ENCODE data around the gene CALHM3. TPM values are rescaled to one million over a fixed set of nuclear protein-coding genes. Genes with fewer than 3 reads are reported as not detected.

Gene CALHM3
- total and polyA plus RNA-seq, 2 donors from 2014 or later: not detected

- DNase-seq (peak in 1 of 5 donors; percentile 39), FAIRE-seq (no peak)
- no peaks in the 10 kb centered on the region for H3K9me3 ChIP-seq (ENCODE audit: control insufficient read depth in 2 of 3, insufficient read depth in 1 of 3, low read length in 3 of 3)
- H3K36me3 ChIP-seq (ENCODE audit: control insufficient read depth in 2 of 3, insufficient read depth in 3 of 3, low read length in 3 of 3): no peaks in the 10 kb centered on the region
- no peaks in the 10 kb centered on the region for H3K27me3 ChIP-seq (ENCODE audit: control insufficient read depth, insufficient read depth, low read length)
- no peak overlapping the region for H3K9ac ChIP-seq (ENCODE audit: low read length in 3 of 3)
- no peaks in the 10 kb centered on the region for H3K4me1 ChIP-seq (ENCODE audit: control insufficient read depth in 2 of 3, insufficient read depth in 2 of 3, low read depth in 1 of 3, low read length in 3 of 3)
- no peak overlapping the region for H3K27ac ChIP-seq (ENCODE audit: low read depth in 2 of 2, low read length in 2 of 2)
- no peak for TF ChIP-seq CTCF (IDR thresholded peaks at IDR 0.05; ENCODE audit: borderline replicate concordance, extremely low read depth, insufficient read depth)
- no peak overlapping the region for H3K4me3 ChIP-seq (ENCODE audit: low read length in 3 of 3)
- intact Hi-C loops (cut with DNase I): no loop called here
These were observed 35.2 kb upstream of the CALHM3 start for GRCh38 chr10:103514244-103514643.

GRCh38 chr10:103513380-103514060, 34.5 kb upstream of the CALHM3 start:
- Histone ChIP-seq H3K36me3 (ENCODE audit: control insufficient read depth in 2 of 3, insufficient read depth in 3 of 3, low read length in 3 of 3) (no peaks in the 10 kb centered on the region), H3K9ac (ENCODE audit: low read length in 3 of 3) (no peak overlapping the region), H3K27me3 (ENCODE audit: control insufficient read depth, insufficient read depth, low read length) (no peaks in the 10 kb centered on the region), H3K4me3 (ENCODE audit: low read length in 3 of 3) (no peak overlapping the region), H3K4me1 (ENCODE audit: control insufficient read depth in 2 of 3, insufficient read depth in 2 of 3, low read depth in 1 of 3, low read length in 3 of 3) (no peaks in the 10 kb centered on the region), H3K27ac (ENCODE audit: low read depth in 2 of 2, low read length in 2 of 2) (no peak overlapping the region), H3K9me3 (ENCODE audit: control insufficient read depth in 2 of 3, insufficient read depth in 1 of 3, low read length in 3 of 3) (no peaks in the 10 kb centered on the region)
- intact Hi-C loops (cut with DNase I): no loop called here
- TF ChIP-seq CTCF (IDR thresholded peaks at IDR 0.05; ENCODE audit: borderline replicate concordance, extremely low read depth, insufficient read depth): no peak
- no peak for FAIRE-seq
- DNase-seq: peak in 1 of 5 donors; percentile 63

DNA sequence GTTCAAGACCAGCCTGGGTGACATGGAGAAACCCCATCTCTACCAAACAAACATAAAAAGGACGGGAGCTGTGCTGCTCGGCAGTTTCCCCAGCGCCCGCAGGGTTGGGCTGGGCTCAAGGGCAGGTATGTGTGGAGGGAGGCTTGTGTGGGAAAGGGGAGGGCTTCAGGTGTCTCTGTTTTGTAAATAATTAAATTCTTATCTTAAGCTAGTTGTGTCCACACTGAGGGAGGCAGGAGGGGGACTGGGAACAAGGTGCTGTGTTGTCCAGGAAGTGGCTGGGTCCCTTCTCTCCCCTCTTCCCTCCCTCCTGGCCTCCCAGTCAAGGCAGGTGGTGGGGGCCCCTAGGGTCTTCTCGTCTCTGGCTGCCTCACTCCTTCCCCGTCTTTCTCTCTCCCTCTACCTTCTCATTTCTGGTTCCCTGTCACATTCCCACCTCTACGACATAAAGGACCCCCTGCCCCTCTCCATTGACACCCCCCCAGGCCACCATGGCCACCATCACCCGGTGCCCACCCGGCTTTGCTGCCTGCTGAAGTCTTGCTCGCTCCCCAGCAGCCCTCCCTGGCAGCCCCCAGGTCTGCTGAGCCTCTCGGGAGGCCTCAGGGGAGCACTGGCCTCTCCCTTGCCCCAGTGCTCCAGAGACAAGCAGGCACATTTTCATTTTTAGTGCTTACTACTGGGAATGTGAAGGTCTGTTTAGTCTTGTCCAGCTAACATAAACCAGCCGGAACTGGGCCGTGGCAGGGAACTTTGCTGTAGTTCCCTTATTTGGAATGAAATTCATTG, 33.7 kb upstream of the CALHM3 start:
- Histone ChIP-seq H3K9me3 (ENCODE audit: control insufficient read depth in 2 of 3, insufficient read depth in 1 of 3, low read length in 3 of 3) (no peaks in the 10 kb centered on the region), H3K4me1 (ENCODE audit: control insufficient read depth in 2 of 3, insufficient read depth in 2 of 3, low read depth in 1 of 3, low read length in 3 of 3) (no peaks in the 10 kb centered on the region), H3K27me3 (ENCODE audit: control insufficient read depth, insufficient read depth, low read length) (no peaks in the 10 kb centered on the region), H3K4me3 (ENCODE audit: low read length in 3 of 3) (no peak overlapping the region), H3K36me3 (ENCODE audit: control insufficient read depth in 2 of 3, insufficient read depth in 3 of 3, low read length in 3 of 3) (no peaks in the 10 kb centered on the region), H3K27ac (ENCODE audit: low read depth in 2 of 2, low read length in 2 of 2) (peak overlapping the region in 1 of 2 donors; percentile 43), H3K9ac (ENCODE audit: low read length in 3 of 3) (no peak overlapping the region)
- DNase-seq (peak in 4 of 5 donors; percentile 33 to 61 (median 40)), FAIRE-seq (no peak)
- intact Hi-C loops (cut with DNase I): no loop called here
- TF ChIP-seq CTCF (IDR thresholded peaks at IDR 0.05; ENCODE audit: borderline replicate concordance, extremely low read depth, insufficient read depth): no peak

Measured in kidney (tissue), 14 donors.